ENCODE measurements around the gene MECP2. TPM values are rescaled to one million over a fixed set of nuclear protein-coding genes. Genes with fewer than 3 reads are reported as not detected.

Gene MECP2
- polyA plus RNA-seq, 12 donors: 16.5 to 30.0 (median 19.2) TPM; not detected in 1

DNA sequence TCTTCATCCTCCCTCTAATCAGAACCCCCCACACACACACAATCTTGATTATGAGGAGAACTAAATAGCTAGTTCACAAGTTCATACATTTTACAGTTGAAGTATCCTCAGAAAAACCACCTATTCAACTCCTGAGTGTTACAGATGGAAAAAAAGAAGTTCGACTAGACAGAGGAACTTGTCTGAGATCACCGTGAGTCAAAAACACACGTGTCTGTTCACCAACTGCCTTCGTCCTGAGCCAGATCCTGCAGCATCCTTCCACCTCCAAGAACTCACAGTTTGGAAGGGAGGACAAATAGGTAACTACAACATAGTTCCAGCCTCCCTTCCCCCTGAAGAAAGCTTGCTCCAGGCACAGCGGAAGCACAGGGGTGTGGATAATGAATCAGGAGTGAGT is 58.9 kb downstream of the MECP2 start:
- DNase-seq: no peak

DNA sequence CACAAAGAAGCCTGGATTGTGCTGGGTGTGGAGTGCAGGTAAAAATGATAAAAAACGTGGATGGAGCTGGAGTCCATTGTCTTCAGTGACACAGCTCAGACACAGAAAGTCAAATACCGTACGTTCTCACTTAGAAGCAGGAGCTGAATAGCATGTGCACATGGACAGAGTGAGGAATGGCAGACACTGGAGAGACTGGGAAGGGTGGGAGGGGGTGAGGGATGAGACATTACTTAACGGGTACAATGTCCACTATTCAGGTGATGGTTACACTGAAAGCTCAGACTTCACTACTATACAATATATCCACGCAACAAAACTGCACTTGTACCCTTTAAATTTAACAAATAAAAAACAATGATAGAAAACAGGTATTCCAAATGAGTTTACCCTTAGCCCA is 59.8 kb downstream of the MECP2 start:
- no peak for DNase-seq

DNA sequence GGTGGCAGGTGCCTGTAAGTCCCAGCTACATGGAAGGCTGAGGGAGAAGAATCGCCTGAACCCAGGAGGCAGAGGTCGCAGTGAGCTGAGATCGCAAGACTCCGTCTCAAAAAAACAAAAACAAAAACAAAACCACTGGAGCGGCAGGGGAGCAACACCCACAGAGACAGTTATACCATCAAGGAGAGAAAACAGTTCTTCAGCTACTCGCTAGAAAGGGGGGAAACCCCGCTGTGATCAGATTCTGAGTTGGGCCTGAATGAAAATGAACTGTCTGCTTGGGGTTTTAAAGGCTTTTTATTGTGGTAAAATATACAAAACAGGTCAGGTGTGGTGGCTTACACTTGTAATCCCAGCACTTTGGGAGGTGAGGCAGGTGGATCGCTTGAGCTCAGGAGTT is 61.0 kb downstream of the MECP2 start:
- no peak for DNase-seq

DNA sequence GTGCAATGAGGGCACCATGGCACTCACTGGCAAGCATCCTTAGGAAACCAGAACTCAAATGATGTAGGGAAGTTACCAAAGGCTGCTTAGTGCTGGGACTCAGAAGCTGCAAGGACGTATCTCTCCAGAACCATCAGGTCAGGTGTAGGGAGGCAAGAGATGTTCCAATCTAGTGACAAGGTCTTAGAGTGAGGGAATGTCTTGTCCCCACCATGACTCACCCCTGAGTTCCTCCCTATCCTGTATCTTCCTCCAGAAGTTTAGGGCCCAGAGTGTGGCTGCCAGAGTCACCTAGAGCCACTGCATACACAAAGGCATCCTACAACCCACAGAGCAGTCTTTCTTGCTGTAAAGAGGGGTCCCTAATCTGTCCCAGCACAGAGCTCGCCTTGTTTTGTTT is 63.7 kb downstream of the MECP2 start:
- no peak for DNase-seq

DNA sequence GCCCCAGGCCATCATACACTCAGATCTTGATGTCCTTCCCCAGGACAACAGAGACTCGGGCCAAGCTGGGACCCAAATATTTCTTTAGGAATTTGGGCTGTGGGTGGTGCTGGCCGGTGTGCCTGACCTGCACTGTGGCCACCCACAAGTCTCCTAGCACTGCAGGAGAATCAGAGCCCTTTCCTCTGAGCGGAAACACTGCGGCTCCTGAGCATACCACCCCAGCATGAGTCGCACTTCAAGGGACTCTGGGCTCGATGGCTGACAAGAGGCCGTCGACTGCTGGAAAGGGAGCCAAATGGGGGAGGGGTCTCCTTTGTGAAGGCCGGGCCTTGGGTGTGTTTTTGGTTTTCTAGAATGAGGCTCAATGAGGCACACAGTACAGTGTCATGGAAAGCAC is 64.9 kb downstream of the MECP2 start:
- DNase-seq: no peak

DNA sequence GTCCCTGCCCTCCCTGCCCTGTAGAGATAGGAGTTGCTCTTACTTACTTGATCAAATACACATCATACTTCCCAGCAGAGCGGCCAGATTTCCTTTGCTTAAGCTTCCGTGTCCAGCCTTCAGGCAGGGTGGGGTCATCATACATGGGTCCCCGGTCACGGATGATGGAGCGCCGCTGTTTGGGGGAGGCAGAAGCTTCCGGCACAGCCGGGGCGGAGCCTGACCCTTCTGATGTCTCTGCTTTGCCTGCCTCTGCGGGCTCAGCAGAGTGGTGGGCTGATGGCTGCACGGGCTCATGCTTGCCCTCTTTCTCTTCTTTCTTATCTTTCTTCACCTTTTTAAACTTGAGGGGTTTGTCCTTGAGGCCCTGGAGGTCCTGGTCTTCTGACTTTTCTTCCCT is 65.4 kb downstream of the MECP2 start:
- DNase-seq: no peak

DNA sequence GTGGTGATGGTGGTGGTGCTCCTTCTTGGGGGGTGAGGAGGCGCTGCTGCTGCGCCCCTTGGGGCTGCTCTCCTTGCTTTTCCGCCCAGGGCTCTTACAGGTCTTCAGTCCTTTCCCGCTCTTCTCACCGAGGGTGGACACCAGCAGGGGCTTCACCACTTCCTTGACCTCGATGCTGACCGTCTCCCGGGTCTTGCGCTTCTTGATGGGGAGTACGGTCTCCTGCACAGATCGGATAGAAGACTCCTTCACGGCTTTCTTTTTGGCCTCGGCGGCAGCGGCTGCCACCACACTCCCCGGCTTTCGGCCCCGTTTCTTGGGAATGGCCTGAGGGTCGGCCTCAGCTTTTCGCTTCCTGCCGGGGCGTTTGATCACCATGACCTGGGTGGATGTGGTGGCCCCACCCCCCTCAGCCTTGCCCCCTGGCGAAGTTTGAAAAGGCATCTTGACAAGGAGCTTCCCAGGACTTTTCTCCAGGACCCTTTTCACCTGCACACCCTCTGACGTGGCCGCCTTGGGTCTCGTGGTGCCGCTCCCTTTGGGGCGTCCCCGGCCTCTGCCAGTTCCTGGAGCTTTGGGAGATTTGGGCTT is 66.7 kb downstream of the MECP2 start:
- no peak for DNase-seq

DNA sequence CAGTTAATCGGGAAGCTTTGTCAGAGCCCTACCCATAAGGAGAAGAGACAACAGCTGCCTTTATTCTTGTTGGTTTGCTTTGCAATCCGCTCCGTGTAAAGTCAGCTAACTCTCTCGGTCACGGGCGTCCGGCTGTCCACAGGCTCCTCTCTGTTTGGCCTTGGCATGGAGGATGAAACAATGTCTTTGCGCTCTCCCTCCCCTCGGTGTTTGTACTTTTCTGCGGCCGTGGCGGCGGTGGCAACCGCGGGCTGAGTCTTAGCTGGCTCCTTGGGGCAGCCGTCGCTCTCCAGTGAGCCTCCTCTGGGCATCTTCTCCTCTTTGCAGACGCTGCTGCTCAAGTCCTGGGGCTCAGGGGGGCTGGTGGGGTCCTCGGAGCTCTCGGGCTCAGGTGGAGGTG is 67.3 kb downstream of the MECP2 start:
- DNase-seq: no peak

DNA sequence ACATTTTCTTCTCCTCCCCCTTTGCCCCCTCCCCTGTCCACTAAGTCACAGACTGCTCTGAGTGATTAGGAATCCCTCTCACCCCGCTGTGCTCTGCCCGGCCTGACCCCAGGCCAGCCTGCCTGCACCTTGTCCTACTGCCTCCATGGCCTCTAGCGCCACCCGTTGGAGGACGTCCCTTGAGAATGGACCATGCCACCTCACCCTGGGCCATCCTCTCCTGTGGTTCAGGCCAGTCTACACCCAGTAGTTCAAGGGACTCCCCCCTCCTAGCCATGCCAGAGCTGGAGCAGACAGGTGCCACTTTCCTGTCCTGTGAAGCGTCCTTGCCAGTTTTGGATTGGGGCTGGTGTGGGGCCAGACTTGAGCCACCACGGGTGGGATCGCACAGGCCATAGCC is 68.1 kb downstream of the MECP2 start:
- no peak for DNase-seq

DNA sequence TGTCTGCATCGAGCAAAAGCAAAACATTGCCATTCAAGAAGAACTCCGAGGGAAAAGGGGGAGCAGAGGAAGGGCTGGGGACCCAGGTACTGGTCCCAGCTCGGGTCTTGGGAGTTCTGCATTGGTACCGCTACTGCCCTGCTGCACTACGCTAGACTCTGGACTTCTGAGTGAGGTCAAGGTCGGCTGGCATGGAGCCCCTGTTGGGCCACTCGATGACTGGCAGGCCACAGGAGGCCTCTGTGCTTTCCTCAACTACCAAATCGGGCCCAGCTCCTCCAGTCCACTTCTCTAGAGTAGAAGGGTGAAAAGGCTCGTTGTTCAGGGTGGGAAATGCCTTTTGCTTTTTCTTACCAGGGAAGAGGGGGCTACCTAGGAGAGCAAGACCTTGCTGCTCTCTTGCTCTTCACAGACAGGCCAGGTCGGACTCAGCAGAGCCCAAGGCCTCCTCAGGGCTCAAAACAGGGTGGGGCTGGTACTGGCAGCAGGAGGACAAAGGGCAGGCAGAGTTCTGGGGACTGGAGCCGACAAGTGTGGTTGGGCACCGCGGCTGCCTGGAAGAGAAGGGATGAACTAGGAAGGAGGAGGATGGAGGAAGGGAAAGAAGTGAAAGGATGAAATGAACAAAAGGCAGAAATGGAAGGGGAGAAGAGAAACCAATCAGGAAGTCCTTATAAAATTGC is 68.9 kb downstream of the MECP2 start:
- no peak for DNase-seq

DNA sequence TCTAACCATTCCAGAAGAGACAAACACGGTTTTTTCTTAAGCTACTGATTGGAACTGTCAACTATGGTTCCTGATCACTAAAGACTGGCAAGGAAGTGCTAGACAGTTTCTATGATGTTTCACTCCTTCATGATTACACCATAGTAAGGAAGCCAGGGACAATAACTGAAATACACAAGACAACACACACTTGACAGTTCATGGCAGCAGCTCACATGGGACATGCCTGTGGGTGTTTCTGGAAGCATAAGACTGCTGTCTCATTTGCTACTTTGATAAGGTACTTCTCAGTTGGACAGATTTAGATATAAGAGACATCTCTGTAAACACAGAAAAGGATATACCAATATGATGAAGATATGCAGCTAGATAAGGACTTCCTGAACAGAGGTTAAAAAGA is 69.5 kb downstream of the MECP2 start:
- DNase-seq: no peak

DNA sequence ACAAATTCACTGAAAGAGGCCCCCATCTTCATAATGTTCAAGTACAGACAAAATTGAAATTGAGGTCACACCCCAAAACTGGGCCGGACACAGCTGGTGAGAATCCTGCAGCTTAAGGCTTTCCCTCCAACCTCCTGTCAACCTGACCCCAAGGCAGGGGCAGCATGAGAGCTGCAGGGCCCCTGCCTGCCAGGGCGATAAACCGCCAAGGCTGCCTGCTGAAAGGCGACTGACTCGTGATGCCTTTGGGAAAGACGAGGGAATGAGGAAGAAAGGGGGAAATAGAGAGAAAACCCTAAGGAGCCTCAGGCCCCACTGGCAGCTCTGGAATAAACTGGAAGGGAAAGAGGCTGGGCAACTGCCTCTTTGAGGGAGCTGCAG is 70.5 kb downstream of the MECP2 start:
- no peak for DNase-seq

DNA sequence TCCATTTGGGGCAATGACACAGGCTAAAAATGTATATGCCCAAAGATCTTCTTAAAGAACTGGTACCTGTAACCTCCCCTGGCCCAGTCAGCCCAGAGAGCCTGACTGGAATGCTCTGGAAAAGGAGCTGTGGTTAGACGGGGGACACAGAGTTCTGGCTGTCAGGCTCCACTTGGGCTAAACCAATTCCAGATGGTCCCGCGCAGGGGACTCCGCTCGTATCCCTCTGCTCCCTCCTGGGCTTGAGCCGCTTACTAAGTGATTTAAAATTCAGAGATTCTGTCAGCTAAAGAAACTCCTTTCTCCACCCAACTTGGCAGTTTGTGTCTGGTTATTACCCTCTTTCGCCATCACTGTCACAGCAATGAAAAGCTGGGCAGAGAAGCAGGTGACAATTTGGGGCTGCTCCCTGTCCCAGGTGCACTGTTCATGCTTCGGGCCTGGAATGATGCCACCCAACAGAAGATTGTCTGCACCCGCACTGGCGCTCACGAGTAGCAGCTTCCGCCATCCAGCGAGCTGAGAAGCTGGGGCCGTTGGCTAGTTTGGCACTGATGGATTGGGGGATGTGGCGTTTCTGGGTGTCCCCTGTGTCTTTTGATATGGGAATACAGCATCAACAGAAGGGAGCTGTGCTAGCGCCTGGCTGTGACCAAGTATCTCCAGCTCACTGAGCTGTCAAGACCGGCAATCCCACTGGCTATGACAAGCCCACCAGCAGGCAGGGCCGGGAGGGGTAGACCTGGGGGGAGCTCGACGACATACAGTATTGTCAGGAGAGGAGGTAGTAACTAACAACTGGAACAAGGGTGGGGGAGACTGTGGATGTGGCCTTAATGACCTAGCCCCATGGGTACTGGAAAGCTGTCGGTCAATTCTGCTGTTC is 71.1 kb downstream of the MECP2 start:
- no peak for DNase-seq

DNA sequence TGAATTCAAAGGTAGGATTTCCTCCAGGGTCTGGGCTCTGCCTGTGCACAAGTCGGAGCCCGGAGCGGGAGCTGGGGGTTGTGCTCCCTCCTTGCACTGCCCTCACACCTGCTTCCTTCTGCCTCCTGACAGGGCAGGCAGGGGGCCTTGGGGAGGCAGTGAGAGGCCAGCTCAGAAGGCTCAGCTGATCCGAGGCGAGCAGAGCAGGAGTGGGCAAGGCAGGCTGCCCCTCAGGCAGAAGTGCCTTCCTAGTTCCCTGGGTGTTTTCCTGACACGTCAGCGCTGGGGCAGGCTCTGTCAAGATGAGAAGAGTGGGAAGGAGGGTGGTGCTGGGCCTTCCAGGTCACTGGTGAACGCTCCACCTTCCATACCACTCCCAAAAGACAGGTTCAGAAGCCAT is 72.3 kb downstream of the MECP2 start:
- no peak for DNase-seq

DNA sequence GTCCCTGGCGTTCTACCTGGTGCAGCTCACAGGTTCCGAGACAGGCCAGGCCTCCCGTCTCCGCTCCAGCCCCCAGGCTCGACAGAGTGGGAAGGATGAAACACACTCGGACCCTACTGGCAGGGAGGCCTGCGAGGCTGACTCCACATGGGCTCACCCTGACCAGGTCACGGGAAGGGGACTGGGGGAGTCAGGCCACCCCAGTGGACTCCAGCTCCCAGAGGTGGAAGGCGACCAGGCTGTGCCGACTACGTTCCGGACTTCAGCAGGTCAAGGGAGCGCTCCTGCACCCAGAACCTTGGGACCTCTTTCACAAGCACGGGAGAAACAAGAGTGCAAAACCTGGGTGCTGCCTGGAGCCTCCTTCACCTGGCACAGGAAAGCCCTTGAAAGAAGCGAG is 73.2 kb downstream of the MECP2 start:
- DNase-seq: no peak

DNA sequence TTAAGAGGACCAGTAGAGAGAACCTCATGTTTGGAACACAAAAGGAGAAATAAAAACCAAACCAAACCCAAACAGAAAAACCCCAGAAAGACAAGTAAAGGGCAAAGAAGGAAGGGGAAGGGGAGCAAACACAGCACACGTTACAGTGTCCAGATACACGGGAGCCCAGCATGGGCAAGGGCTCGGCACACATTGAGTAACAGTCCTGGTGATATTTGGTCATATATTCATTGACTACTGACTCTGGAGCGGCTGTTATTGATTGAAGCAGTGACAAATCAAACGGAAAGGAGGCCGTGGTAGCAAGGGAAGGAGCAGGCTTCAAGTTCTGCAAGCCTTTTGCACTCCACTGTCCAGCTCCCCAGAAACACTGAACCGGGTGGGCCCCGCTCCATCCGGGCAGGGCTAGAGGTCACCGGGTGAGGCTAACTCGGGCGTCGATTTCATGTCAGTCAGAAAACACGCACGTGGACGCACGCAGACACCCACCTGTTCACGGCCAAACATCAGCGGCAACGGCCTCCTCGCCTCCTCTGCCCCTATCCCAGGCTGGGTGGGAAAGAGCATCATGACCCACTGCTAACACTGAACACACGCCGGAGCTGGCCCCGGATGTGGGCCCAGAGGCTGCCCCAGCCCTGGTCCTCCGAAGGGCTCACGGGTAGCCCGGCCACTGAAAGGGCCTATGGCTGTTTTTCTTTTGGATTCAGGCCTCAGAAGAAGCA is 74.1 kb downstream of the MECP2 start:
- no peak for DNase-seq

DNA sequence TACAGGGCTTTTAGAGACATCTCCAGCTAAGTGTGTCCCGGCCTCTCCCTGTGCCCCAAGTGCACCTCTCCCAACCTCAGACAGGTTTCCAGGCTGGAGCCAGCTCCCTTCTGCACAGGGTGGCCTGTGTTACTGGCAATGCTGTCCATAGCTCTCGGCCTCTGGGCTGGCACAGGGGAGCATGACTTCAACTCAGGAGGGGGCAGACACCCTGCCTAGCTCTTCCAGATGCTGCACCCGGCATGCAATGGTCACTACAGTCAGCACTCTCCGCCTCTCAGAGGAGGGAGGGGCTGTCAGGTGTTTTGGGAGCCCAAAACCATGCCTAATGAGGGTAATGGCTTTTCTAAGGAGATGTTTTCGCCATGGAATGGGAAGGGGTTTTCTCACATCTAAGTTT is 75.4 kb downstream of the MECP2 start:
- no peak for DNase-seq

DNA sequence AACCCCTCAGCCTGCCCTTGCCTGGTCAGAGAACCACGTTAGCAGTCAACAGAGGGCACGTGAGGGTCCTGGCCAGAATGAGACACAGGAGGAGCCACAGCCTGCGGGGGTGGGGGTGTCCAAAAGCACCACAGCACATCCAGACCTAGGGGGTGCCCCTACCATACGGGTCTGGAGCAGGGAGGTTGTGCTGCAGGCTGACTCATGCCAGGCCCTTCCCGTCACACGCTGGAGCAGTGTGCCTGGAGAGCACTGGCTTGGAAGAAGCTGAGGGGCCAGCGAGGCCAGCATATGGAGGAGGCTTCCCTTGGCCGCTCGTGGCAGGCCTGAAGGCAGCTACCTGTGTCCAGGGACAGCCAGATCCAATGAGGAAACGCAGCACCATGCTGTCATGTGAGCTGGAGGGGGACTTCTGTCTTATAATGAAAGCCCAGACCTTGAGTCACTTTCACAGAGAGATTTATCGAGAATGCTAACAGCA is 76.3 kb downstream of the MECP2 start:
- DNase-seq: no peak

DNA sequence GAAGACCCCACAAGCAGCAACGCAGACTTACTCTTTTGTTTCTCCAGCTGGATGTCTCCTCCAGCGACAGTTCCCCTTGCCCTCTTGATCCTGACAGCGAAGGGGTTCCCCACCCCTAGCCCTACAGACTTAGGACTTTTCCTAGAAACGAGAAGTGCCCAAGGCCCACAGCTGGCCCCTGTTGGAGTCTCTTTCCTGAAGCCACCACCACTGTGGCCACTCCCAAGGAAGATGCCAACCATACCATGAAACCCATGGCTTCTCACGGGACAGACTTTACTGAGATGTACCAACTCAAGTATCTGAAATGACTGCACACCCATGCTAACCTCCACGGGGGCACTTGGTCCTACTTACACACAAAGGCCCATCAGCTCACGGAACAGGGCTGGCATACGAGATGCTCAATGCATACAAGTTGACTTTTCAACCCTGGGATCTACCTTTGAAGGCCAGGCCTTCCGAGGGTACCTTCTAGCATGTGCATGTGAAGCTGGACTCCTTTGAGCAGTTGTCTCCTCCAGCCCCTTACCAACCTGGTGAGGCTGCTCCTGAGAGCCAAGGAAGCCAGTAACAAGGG is 76.9 kb downstream of the MECP2 start:
- no peak for DNase-seq

DNA sequence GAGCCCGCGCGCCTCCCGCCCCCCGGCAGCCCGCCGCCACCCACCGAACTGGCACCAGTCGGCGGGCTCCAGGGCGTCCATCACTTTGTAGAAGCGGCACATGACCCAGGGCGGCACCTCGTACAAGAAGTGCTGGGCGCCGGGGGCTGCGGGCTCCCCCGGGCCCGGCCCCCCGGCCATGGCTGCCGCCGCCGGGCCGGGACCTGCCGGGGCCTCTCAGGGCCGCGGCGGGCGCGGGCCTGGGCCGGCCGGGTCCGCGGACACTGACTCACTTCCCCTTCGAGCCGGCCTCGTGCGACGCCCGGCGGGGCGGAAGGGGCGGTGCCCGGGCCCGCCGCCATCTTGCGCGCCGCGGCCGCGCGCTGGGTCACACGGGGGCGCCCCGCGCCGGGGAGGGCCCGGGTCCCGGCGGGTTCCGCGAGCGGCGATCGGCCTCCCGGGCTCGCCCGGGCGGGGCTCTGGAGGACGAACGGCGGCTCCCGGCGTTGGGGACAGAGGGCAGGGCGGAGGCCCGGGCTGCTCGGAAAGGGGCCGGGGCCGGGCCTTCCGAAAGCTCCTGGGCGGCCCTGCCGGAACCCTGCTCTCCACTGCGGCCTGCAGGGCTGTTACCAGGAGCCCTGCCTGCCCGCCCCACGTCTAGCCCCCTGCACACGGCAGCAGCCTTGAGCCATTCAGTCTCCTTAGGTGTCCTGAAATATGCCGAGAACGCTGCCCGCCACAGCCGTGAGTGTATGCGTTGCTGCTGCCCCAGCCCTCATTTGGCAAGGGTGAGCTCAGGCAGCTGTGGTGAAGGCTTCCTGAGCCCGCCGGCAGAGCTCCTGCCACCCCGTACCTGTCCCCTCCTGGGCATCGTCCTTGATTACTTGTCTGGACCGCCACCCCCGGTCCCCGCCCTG is 77.6 kb downstream of the MECP2 start, which contains the start of gene IRAK1:
Gene IRAK1 (minus strand): TSS at position 270 of the 896 bp plus-strand sequence. CDS start 90 bp downstream, at position 180.
- peak; percentile 14 for DNase-seq
